Measurements from ENCODE around the gene DERA.
"Not testable (repeated sequence)": the region's sequence is repeated elsewhere in the genome, so short reads cannot be mapped to it uniquely, and the experiment has no call there.

The DERA gene

DNA sequence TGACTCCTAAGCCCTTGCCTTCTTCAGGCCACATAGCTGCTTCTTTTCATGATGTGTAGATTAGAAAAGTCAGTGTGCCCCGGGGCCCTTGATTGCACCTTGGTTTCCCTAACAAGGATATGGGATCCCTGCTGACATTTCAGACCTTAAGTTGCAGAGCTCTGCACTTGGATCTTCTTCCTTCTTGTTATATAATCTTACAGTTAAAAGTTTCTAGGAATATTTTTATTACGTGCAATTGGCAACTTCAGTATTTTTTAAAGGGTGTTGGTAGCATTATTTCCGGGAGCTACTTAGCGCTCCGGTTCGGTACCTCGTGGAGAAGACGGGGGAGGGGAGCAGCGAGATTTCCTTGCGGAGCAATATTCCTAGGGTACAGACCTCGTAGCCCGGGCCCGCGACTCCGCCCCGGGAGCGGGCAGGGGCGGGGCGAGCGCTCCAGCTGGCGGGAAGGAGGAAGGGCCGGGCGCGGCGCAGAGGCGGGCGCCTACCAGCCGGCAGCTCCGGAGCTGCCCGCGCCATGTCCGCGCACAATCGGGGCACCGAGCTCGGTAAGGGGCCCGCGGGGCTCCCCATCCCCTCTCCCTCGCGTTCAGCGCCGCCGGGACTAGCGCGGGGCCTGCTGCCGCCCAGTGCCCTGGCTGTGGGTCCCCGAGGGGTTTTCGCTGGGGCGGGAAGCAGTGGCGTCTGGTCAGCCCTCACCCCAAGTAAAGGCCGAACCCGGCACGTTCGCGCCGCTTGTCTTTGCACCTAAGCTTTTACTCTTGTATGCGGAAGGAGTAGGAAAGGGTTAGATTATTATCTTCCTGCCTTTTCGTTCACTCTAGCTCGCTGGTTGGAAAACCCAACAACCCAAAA is at the start of gene DERA:
DERA (plus strand) TSS at position 469 of the 858 bp plus-strand sequence; CDS start at position 521, 52 bp downstream.
- no peak for DNase-seq (ENCODE audit: low read depth, low spot score)

DNA sequence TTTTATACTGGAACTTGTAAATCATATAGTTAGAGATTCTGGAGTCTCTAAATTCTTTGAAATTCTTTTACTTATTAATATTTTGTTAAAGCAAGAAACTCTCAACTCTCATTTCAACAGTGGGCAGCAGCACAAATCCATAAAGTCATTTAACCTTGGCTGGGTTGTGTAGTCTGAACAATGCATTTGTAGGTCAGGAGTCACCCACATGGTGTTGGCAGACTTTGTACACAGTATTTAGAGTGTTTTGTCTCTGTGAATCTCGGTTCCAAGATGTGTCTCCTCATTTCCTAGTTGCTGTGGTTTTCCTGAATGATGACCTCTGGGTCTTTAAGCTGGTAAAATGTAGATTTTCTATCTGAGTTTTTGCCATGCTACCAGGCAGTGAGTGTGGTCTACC is 49.7 kb upstream of the DERA start:
- DNase-seq (ENCODE audit: low read depth, low spot score) = no peak

DNA sequence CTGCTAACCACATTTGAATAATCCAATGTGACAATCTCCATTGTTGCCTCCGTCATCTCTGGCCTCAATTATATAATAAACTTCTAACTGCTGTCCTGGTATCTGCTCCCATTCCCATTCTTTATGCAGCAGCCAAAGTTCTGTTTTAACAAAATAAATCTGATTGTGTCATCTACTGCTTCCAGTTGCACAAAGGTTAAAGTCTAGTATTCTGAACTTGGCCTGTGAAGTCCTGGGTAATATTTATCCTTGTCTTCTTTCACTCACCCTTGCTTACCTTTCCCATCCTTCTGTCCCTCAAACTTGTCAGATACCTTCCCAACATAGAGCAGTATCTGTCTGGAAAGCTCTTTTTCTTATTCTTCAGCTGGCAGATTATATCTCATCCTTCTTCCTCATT is 48.3 kb upstream of the DERA start:
- DNase-seq (ENCODE audit: low read depth, low spot score) = no peak

DNA sequence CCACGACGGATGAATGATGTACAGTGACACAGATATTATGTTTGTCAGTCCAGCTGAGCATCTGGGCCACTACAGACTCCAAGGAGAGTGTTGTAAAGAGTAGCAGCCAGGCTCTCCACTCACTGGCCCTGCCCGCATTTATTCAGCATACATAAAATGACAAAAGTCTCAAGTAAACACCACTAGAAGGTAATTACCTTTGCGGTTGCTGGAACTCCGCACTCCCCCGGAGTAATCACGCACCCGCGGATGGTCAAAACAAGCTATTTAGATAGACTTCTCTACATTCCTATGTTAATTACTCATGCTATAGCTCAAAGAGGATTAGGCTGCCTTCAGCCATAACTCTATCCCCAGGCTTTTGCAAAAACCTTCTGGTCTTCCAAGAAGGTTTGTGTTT is 47.8 kb upstream of the DERA start:
- DNase-seq (ENCODE audit: low read depth, low spot score) = no peak

DNA sequence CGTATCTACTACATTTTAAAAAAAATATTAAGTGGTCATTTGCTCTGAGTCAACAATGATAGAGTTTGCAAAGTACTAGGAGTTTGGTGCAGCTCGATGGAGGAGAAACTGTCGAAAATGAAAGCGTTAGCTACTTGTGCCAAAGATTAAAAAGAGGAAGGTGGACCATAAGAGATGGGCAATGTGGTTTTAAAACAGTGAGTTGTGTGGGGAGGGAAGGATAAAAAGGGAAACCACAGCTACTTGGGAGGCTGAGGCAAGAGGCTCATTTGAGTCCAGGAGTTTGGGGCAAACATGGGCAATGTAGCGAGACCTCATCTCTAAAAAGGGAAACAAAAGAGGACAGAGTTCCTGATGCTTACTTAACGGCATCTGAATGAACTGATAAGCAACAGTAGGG is 47.1 kb upstream of the DERA start:
- no peak for DNase-seq (ENCODE audit: low read depth, low spot score)

DNA sequence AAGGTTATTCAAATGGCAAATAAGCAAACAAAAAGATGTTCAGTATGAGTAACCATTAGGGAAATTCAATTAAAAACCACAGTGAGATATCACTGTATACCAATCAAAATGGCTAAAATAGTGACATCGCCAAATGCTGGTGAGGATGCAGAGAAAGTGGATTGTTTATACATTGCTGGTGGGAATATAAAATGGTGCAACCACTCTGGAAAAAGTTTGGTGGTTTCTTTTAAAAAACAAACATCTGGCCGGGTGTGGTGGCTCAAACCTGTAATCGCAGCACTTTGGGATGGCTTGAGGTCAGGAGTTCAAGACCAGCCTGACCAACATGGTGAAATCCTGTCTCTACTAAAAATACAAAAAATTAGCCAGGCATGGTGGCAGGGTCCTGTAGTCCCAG is 42.9 kb upstream of the DERA start:
- no peak for DNase-seq (ENCODE audit: low read depth, low spot score)

DNA sequence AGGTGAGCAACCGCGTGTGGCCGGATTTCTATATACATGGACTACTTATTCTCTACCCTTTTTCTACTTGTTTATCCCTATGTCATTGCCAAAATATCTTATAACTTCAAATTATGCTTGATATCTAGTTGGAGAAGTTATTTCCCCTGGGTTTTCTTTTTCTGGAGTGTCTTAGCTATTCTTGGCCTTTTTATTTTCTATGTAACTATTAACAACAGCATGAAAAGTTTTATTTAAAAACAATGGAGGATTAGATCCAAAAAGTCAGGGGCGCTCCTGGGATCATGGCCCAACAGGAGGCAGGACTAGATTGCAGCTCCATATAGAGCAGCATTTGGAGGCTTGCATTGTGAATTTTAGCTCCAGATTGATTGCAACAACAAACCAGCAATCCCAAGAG is 37.6 kb upstream of the DERA start:
- no peak for DNase-seq (ENCODE audit: low read depth, low spot score)

DNA sequence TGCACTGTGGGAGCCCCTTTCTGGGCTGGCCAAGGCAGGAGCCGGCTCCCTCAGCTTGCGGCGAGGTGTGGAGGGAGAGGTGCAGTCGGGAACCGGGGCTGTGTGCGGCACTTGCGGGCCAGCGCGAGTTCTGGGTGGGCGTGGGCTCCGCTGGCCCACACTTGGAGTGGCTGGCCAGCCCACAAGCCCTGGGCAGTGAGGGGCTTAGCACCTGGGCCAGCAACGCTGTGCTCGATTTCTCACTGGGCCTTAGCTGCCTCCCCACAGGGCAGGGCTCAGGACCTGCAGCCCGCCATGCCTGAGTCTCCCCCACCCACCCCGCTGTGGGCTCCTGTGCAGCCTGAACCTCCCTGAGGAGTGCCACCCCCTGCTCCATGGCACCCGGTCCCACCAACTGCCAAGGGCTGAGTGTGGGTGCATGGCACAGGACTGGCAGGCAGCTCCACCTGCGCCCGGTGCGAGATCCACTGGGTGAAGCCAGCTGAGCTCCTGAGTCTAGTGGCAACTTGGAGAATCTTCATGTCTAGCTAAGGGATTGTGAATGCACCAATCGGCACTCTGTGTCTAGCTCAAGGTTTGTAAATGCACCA is 36.5 kb upstream of the DERA start:
- not testable (repeated sequence) for DNase-seq (ENCODE audit: low read depth, low spot score)

DNA sequence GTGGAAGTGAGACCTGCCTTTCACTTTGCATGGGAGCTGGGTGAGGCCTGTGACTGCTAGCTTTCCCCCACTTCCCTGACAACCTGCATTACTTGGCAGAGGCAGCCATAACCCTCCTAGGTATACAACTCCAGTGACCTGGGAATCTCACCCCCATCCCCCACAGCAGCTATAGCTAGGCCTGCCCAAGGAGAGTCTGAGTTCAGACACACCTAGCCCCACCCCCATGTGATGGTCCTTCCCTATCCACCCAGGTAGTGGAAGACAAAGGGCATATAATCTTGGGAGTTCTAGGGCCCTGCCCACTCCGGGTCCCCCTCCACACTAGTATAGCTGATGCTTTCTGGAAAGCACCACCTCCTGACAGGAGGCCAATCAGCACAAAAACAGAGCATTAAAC is 35.3 kb upstream of the DERA start:
- DNase-seq (ENCODE audit: low read depth, low spot score) = no peak

DNA sequence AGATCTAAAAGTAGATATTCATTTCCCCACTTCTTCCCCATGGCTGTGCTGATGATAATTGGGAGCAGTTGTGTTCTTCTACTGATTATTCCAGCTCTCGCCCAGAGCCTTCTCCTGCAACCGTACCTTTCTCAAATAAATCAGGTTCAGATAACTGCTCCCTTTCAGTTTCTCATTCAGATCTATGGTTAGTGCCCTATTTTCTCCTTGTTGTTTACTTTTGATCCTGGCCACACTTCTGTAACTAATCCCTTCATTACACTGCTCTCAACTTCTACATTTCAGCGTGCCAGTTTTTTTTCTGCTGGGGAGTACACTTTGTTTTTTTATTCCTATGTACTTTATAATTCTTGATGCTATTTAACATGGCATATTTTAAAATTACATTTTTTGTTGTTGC is 31.7 kb upstream of the DERA start:
- no peak for DNase-seq (ENCODE audit: low read depth, low spot score)

DNA sequence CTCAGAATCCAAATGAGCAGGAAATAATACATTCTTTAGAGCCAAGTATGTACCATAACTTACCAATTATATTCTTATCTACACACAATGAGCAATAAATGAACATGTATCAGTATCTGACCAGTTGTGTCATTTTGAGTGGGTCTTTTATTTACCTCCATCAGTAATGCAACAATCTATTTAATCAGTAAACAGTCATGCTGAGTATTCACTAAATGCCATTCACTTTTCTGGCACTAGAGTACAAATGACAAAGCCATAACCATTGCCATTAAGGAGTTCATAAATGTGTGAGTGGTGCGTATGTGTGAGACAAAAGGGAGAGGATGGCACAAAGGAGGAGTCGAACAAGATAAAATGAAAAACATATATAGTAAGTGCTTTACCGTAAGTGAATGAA is 30.4 kb upstream of the DERA start:
- DNase-seq (ENCODE audit: low read depth, low spot score) = no peak

DNA sequence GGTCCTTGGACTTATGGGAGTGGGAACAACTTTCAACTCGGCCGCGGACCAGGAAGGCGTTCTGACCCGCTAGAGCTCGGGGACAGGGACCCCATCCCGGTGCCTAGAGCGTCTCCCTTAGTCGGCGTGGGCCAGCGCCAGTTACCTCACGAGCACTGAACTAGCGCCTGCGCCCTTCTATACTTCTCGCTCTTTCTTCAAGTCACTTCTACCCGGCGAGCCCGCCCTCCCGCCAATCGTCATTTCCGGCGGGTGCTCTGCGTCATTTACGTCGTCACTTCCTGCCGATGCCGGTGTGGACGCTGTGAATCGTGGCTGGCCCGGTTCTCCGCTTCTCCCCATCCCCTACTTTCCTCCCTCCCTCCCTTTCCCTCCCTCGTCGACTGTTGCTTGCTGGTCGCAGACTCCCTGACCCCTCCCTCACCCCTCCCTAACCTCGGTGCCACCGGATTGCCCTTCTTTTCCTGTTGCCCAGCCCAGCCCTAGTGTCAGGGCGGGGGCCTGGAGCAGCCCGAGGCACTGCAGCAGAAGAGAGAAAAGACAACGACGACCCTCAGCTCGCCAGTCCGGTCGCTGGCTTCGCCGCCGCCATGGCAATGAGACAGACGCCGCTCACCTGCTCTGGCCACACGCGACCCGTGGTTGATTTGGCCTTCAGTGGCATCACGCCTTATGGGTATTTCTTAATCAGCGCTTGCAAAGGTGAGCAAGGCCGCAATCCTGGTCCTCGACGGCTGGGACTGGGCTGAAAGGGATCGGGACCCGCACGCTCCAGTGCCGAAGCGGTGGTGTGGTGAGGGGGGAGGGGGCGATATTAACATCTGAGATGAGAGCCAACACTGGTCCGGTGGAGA is 28.8 kb upstream of the DERA start, which contains the start of gene STRAP:
STRAP (plus strand) TSS at position 270 of the 854 bp plus-strand sequence; CDS start at position 591, 321 bp downstream.
- peak; percentile 80 for DNase-seq (ENCODE audit: low read depth, low spot score)

DNA sequence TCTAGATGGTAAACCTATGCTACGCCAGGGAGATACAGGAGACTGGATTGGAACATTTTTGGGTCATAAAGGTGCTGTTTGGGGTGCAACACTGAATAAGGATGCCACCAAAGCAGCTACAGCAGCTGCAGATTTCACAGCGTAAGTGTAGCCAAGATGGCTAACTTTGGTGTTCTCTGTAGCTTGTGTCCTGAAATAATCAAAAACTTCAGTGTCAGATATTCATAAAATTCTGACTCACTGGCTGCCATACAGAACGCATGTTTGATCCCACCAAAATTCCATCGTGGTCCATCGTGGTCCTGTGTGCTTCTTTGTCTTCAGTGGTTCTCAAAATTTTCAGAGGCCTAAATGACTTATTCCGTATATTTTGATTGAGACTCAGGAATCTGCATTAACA is 27.6 kb upstream of the DERA start:
- DNase-seq (ENCODE audit: low read depth, low spot score) = no peak

DNA sequence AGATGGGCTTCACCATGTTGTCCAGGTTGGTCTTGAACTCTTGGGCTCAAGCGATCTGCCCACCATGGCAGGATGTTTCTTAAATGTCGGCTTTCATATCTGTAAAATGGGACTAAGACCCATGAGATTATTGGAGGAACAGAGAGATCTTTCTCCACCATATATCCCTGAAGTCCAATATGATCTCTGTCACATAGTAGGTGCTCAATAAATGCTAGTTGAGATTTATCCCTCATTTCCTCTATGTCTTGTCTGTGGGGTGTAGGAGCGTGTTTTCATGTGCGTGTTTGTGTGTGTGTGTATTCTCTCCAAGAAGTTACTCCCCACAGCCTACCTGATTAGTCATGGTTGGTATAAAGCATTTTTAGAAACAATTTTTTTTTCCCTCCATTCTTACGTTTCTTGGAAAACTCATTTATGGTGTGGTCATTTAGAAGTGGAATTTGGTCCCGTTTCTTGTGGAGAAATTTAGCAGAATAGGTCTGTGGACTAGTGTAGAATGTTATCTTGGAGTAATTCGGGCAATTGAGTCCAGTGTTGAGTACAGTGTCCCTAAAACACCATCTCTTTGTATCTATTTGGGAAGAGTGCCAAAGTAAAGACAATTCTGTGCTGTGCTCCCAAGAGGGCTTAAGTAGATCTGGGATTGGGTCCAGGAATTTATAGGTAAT is 24.6 kb upstream of the DERA start:
- no peak for DNase-seq (ENCODE audit: low read depth, low spot score)

DNA sequence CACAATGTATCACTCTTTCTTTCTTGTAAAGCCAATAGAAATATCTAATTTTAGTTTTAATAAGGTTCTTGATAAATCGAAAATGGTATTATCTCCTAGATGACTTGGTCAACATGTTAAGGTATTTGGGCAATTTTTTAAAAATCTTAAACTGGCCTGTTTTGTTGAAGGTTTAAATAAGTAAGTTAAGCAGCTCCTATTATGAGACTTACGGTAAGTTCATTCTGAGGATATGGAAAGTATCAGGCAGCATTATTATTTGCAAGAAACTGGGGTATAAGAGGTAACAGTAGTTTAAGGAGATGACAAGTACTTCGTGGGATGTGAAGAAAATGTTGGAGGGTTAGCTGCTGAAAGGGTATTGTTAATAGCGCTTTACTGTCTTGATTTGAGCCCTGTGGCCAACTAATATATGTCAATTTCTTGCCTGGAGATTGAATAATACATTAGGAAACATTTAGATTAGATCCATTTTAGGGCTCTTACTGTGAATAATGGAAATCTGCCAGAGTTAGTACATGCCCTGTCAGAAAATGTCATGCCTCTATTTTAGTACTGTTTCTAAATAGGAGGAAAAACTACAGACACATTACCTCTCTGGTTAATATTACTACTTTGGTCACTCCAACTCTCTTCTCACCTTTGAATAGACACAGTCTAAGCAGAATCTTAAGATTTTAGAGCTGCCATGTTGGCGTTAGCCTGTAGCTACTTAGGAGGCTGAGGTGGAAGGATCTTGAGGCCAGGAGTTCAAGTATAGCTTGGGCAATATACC is 23.9 kb upstream of the DERA start:
- DNase-seq (ENCODE audit: low read depth, low spot score) = no peak

DNA sequence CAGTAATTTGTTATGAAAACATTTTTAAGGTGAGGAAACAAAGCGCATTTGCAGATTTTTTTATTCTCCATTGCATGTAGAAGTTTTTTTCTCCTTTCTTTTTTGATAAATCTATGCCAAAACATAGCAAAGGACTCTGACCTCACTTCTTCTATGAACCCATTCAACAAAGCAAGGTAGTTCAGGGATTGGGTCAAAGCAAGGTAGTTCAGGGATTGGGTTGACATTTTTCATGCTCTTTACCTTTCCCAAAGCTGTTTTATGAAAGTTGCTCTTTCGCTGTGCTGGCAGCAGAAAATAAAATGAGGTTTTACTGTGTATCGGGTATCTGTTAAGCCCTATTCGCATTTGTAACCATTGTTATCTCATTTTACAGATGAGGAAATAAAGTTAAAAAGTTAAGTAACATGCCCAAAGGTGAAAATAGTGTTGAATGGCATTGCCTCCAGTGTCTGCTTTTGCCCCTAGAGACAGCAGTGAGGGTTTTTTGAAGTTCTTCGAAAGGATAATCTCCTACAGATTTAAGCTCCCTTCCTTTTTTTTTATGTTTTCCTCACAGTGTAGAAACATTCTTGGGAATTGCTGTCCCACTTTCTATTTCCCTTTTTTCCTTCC is 18.4 kb upstream of the DERA start:
- no peak for DNase-seq (ENCODE audit: low read depth, low spot score)

DNA sequence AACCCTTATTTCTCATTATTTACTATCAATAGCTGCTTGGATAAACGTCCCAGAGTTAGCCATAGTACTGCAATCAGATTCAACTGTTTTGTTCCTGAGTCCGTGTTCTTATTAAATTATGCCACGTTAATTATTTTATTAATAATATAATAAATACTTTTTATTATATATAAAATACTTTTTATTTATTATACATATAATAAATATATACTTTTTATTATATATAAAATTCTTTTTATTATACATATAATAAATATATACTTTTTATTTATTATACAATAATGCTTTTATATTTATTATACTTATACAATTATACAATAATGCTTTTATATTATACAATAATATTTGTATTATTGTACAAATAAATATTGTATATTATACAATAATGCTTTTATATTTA is 17.9 kb upstream of the DERA start:
- DNase-seq (ENCODE audit: low read depth, low spot score) = no peak

DNA sequence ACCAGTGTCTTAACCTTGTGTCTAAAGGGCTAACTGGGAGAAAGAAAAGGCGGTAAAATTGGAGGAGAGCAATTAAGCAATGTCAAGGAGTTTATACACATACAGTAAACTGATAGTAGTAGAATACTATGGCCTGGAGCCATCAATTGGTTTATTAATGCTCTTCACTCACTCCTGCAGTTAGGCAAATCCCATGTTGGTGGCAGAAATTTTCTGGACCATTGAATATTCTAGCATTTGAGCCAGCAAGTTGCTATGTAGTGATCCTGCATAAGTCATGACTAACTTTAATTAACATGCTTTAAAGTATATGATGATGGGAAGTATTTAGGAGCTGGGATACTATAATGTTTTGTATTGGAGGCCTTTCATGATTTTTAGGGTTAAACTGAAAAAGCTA is 14.3 kb upstream of the DERA start:
- no peak for DNase-seq (ENCODE audit: low read depth, low spot score)

DNA sequence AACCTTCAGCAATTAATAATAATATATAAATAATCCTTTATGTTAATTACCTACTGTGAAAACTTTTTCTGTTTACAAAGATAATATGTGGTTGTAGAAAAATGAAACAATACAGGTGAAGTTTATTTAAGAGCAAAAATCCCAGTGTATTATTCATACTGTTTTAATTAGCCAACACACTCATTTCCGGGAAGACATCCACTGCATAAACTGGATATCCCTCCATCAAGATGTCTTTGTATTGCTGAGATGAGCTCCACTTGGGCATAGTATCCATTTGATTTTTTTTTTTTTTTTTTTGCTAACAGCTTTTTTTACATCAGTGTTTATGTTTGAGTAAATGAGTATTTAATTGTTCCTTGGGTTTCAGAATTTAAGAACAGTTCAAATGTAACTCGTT is 13.7 kb upstream of the DERA start:
- no peak for DNase-seq (ENCODE audit: low read depth, low spot score)

DNA sequence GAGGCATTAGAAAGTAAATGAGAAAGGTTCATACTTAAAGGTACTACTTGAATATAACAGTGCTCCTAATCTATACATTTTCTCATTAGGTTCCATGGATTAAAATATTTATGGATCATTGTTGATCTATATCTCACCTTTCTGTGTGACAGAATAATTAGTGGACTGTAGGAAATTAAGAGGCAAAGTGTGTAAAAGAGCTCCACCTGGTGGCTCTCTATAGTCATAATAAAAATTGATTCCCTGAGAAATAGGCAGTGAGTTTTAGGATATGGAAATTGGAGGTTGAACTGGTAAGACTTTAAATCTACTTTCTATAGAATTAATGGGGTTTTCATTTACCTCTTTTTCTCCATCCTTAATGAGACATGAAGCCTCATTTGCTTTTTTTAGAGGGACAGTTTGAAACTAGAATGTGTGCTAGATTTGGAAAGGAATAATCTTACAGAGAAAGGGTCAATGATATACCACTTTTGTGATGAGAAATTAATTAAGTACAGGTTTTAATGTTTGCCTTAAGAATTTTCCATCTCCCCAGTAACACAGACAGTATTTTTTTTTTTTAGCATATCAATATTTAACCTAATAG is 11.8 kb upstream of the DERA start:
- no peak for DNase-seq (ENCODE audit: low read depth, low spot score)

Data from iPS DF 19.7 (cell line).